ENCODE measurements around the gene DNAJC3. TPM values are rescaled to one million over a fixed set of nuclear protein-coding genes. Genes with fewer than 3 reads are reported as not detected.

Gene DNAJC3
- total RNA-seq, 1 donor from 2014 or later, result 49.7 TPM

DNA sequence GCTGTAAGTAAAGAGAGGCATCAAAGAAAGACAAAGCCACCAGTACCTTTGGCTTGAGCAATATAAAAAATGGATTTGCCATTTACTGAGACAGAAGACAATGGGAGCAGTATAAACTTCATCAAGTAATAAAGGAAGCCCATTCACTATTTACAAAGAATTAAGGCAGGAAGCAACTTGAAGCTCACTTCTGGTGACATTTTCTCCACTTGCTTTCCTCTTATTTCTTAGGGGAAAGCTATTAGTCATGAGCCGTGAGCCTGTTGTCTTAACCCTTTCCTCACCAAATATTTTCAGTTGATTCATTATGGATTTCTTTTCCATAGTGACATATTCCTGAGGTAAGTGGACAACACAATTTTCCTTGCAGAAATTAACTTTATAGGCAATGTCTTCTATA is 156.8 kb downstream of the DNAJC3 start:
- Histone ChIP-seq H3K36me3 (ENCODE audit: control insufficient read depth, insufficient read depth, low read length) (no peaks in the 10 kb centered on the region), H3K4me3 (ENCODE audit: low read depth, low read length) (no peak overlapping the region), H3K27me3 (ENCODE audit: control insufficient read depth, insufficient read depth, low read length) (no peaks in the 10 kb centered on the region)
- no peak for DNase-seq (ENCODE audit: low read depth)
- TF ChIP-seq, protein P1, sequence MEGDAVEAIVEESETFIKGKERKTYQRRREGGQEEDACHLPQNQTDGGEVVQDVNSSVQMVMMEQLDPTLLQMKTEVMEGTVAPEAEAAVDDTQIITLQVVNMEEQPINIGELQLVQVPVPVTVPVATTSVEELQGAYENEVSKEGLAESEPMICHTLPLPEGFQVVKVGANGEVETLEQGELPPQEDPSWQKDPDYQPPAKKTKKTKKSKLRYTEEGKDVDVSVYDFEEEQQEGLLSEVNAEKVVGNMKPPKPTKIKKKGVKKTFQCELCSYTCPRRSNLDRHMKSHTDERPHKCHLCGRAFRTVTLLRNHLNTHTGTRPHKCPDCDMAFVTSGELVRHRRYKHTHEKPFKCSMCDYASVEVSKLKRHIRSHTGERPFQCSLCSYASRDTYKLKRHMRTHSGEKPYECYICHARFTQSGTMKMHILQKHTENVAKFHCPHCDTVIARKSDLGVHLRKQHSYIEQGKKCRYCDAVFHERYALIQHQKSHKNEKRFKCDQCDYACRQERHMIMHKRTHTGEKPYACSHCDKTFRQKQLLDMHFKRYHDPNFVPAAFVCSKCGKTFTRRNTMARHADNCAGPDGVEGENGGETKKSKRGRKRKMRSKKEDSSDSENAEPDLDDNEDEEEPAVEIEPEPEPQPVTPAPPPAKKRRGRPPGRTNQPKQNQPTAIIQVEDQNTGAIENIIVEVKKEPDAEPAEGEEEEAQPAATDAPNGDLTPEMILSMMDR (IDR thresholded peaks at IDR 0.05; ENCODE audit: insufficient read depth, low read length, poor library complexity, severe bottlenecking), result no peak

DNA sequence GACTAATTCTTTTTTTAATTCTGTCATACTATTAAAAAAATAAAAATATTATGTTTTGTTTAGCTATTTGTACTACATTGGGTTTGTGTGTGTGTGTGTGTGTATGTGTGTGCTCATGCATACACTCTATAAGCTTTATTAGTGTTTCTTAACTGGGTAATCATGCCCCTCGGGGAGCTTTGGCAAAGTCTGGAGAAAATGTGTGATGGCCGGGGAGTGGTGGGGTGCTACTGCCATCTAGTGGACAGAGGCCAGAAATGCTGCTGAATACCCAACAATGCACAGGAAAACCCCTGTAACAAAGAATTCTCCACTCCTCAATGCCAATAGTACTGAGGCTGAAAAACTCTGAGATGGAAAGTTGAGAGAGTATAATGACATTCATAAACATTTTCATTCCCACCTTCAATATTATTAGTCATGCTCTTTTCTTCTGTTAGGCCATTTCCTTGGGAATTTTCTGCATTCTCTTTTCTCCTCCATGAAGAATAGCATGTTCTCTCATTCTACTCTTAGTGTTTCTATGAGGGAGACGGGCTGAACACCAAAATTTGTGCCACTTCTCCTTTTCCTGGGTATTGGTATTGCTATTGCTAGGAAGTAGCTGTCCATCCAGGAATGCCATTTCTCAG is 157.3 kb downstream of the DNAJC3 start:
- no peaks in the 10 kb centered on the region for H3K36me3 ChIP-seq (ENCODE audit: control insufficient read depth, insufficient read depth, low read length)
- peak; percentile 12 for DNase-seq (ENCODE audit: low read depth)
- no peak overlapping the region for H3K4me3 ChIP-seq (ENCODE audit: low read depth, low read length)
- TF ChIP-seq, protein P1 (IDR thresholded peaks at IDR 0.05; ENCODE audit: insufficient read depth, low read length, poor library complexity, severe bottlenecking), result peak; percentile 88
- H3K27me3 ChIP-seq (ENCODE audit: control insufficient read depth, insufficient read depth, low read length), result no peaks in the 10 kb centered on the region

GRCh38 chr13:95841894-95842293 is 165.0 kb downstream of the DNAJC3 start:
- no peak for DNase-seq (ENCODE audit: low read depth)
- TF ChIP-seq, protein P1 (IDR thresholded peaks at IDR 0.05; ENCODE audit: insufficient read depth, low read length, poor library complexity, severe bottlenecking), result no peak

DNA sequence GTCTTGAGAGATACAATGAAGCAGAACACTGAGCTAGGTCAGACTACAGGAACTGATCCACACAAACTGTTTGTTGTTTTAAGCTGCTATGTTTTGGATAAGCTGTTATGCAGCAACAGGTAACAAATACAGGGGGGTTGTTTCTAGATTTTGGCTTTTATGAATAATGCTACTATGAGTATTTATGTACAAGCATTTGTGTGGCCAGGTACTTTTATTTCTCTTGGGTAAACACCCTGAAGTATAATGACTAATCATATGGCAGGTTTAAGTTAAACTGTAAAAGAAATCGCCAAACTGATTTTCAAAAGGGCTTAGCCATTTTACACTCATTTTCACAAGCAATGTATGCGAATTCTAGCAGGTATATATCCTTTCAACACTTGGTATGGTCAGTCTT is 166.0 kb downstream of the DNAJC3 start:
- Histone ChIP-seq H3K36me3 (ENCODE audit: control insufficient read depth, insufficient read depth, low read length) (no peaks in the 10 kb centered on the region), H3K27me3 (ENCODE audit: control insufficient read depth, insufficient read depth, low read length) (no peaks in the 10 kb centered on the region), H3K4me3 (ENCODE audit: low read depth, low read length) (no peak overlapping the region)
- no peak for DNase-seq (ENCODE audit: low read depth)
- TF ChIP-seq, protein P1 (IDR thresholded peaks at IDR 0.05; ENCODE audit: insufficient read depth, low read length, poor library complexity, severe bottlenecking), result no peak

More at GRCh38 chr13:95841894-95842293, 165.0 kb downstream of the DNAJC3 start:
- Histone ChIP-seq H3K4me3 (ENCODE audit: low read depth, low read length) (no peak overlapping the region), H3K27me3 (ENCODE audit: control insufficient read depth, insufficient read depth, low read length) (no peaks in the 10 kb centered on the region), H3K36me3 (ENCODE audit: control insufficient read depth, insufficient read depth, low read length) (no peaks in the 10 kb centered on the region)

Other genes starting within 250 kb of the DNAJC3 start
- gene CLDN10, start 124.4 kb upstream of the DNAJC3 start, total RNA-seq, result 4.0 and 6.6 TPM in 2 replicates
- 25.3 and 29.0 TPM in 2 replicates for gene DZIP1, start 32.4 kb upstream of the DNAJC3 start, total RNA-seq